Gastroesophageal sphincter (tissue), 4 donors: Measurements from ENCODE around the gene FBXO8. TPM values are rescaled to one million over a fixed set of nuclear protein-coding genes. Genes with fewer than 3 reads are reported as not detected.

Experiments
- ATAC-seq: fragments of 150-250 bp; one replicate; pipeline ENCODE4 v1.9.1; 2016; ENCODE audit warnings: mild to moderate bottlenecking, moderate library complexity
- H3K27ac ChIP-seq, 4 donors: fragments of 200-600 bp; sonication (generic) in 3 of 4; 1 replicate in 3 of 4; 2 replicates in 1 of 4; pipeline ENCODE4 v1.5.1; 2016 to 2019
- H3K27me3 ChIP-seq: fragments of 200-600 bp; sonication (generic); one replicate; pipeline ENCODE4 v1.5.1; 2019
- H3K36me3 ChIP-seq, 2 donors: fragments of 200-600 bp; sonication (generic); one replicate each; pipeline ENCODE4 v1.5.1; 2019; ENCODE audit warnings: control low read depth in 1 of 2
- H3K4me1 ChIP-seq, 3 donors: fragments of 200-600 bp; sonication (generic); 1 replicate in 2 of 3; 2 replicates in 1 of 3; pipeline ENCODE4 v1.5.1; 2016 to 2019; ENCODE audit warnings: control low read depth in 2 of 3
- H3K4me3 ChIP-seq, 2 donors: fragments of 200-600 bp; sonication (generic); one replicate each; pipeline ENCODE4 v1.5.1; 2019; ENCODE audit warnings: mild to moderate bottlenecking in 1 of 2, moderate library complexity in 1 of 2
- H3K9me3 ChIP-seq, 3 donors: fragments of 200-600 bp; sonication (generic); one replicate each; pipeline ENCODE4 v1.5.1; 2017 to 2019; ENCODE audit warnings: control low read depth in 2 of 3
- EP300 ChIP-seq: sonication (generic); formaldehyde crosslinking; IDR thresholded peaks from one replicate; pipeline ENCODE4 v1.6.1; 2017; ENCODE audit warnings: antibody characterized with exemption, mild to moderate bottlenecking
- POLR2A ChIP-seq, 2 donors: fragments of 450-650 bp; IDR thresholded peaks; one replicate each; pipeline ENCODE4 v1.6.1; 2017; ENCODE audit warnings: antibody characterized with exemption in 2 of 2, mild to moderate bottlenecking in 2 of 2, moderate library complexity in 1 of 2
- POLR2AphosphoS5 ChIP-seq: sonication (generic); formaldehyde crosslinking; IDR thresholded peaks from one replicate; pipeline ENCODE4 v1.6.1; 2017; ENCODE audit warnings: antibody characterized with exemption
- WGBS, 2 donors: methylation state at CpG; one replicate each; pipeline ENCODE4 v1.1.5; 2018; ENCODE audit warnings: low coverage in 1 of 2; 5-methylcytosine and 5-hydroxymethylcytosine counted together
- total RNA-seq, 4 donors: library from RNA; depleted of rRNA; stranded (reverse); fragments of >200 nt; gene quantifications; one replicate each; pipeline ENCODE4 v1.1.0, GENCODE V29; 2016
- TF ChIP-seq, protein P1 (sequence below), 4 experiments: fragments of 200-600 bp in 2 of 4; fragments of 450-650 bp in 2 of 4; sonication (generic) in 1 of 4; IDR thresholded peaks; one replicate each; pipeline ENCODE4 v1.5.1; 2017 to 2019; ENCODE audit warnings: antibody characterized with exemption in 4 of 4, mild to moderate bottlenecking in 2 of 4, moderate library complexity in 2 of 4

The FBXO8 gene
- total RNA-seq, 4 donors from 2014 or later, result 39.0 to 64.7 (median 58.8) TPM

DNA sequence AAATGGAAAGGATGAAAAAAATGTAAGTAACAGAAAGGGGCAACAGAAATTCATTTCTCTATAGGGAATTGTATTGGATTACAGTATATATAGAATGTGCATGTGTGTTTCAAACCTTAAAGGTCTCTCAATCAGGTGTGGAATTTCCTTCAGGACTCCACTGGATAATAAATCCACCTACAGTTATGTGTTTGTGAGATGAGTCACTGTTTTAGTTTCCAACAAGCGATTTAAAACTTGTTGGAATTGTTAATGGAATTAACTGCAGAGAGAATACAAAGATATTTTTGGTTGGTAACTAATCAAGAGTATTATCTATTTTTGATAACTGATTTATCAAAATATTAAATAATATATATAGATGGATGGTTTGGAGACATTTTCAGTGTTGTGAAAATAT is 33.1 kb upstream of the FBXO8 start:
- H3K4me3 ChIP-seq, result no peak overlapping the region
- no peak for TF ChIP-seq EP300
- H3K4me1 ChIP-seq, result no peaks in the 10 kb centered on the region
- no peak for ATAC-seq
- no peak overlapping the region for H3K27ac ChIP-seq
- no peaks in the 10 kb centered on the region for H3K9me3 ChIP-seq
- 11 to 63% methylated on average over 1 of the region's 1 CpG for WGBS, 2 donors
- peaks cover 0 to 43% of the 10 kb centered on the region in 2 donors for H3K36me3 ChIP-seq
- H3K27me3 ChIP-seq, result no peaks in the 10 kb centered on the region

DNA sequence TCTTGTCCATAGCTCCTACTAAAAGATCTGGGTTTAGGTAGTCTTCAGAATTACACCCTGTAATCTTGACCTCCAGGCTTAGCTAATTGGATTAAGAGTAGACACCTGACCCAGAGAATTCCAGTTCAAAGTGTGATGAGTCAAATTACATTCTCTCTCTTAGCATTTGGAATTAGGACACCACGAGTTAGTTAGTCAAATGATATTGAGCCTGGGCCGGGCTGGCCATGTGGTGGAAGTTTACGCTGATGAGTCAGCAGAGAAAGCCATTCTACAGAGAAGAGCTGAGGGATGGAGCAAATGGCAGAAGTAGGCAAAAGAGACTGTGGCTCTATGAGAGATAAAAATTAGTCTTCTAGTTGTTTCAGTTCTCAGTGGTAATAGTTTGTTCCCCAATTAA is 31.3 kb upstream of the FBXO8 start:
- TF ChIP-seq POLR2AphosphoS5 (no peak), POLR2A (IDR thresholded peaks at IDR 0.05) (no peak), EP300 (no peak)
- TF ChIP-seq, protein P1, sequence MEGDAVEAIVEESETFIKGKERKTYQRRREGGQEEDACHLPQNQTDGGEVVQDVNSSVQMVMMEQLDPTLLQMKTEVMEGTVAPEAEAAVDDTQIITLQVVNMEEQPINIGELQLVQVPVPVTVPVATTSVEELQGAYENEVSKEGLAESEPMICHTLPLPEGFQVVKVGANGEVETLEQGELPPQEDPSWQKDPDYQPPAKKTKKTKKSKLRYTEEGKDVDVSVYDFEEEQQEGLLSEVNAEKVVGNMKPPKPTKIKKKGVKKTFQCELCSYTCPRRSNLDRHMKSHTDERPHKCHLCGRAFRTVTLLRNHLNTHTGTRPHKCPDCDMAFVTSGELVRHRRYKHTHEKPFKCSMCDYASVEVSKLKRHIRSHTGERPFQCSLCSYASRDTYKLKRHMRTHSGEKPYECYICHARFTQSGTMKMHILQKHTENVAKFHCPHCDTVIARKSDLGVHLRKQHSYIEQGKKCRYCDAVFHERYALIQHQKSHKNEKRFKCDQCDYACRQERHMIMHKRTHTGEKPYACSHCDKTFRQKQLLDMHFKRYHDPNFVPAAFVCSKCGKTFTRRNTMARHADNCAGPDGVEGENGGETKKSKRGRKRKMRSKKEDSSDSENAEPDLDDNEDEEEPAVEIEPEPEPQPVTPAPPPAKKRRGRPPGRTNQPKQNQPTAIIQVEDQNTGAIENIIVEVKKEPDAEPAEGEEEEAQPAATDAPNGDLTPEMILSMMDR (IDR thresholded peaks at IDR 0.05), result no peak
- no peak for ATAC-seq
- H3K9me3 ChIP-seq, result no peaks in the 10 kb centered on the region
- no peak overlapping the region for H3K27ac ChIP-seq
- peaks cover 0 to 54% of the 10 kb centered on the region in 2 donors for H3K36me3 ChIP-seq
- H3K4me3 ChIP-seq, result no peak overlapping the region
- no peaks in the 10 kb centered on the region for H3K27me3 ChIP-seq
- WGBS, 2 donors, result 71 to 77% methylated on average over 3 of the region's 3 CpGs
- no peaks in the 10 kb centered on the region for H3K4me1 ChIP-seq

DNA sequence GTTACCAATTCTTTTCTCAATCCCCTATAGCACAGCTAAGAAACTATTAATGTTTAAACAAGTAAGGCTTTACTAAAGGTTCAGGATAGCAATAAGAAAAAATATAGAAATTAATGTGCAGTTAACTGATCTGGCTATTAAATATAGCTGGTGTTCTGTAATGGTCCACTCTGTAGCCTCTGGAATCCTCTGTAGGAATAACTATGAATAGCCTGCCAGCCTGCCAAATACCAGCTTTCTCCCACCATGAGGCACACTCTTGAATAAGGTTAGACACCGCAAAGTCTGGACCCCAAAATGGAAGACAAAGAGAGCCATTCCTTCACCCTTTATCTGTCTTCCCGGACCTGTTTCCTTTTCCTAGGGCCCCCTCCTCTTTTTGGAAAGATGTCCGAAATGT is 30.8 kb upstream of the FBXO8 start:
- no peak for ATAC-seq
- no peaks in the 10 kb centered on the region for H3K9me3 ChIP-seq
- H3K27ac ChIP-seq, result no peak overlapping the region
- TF ChIP-seq POLR2AphosphoS5, result no peak
- TF ChIP-seq, protein P1 (IDR thresholded peaks at IDR 0.05), result no peak
- TF ChIP-seq POLR2A (IDR thresholded peaks at IDR 0.05), result no peak
- no peak for TF ChIP-seq EP300
- H3K4me3 ChIP-seq, result no peak overlapping the region
- peaks cover 0 to 58% of the 10 kb centered on the region in 2 donors for H3K36me3 ChIP-seq
- no peaks in the 10 kb centered on the region for H3K4me1 ChIP-seq
- WGBS, 2 donors, result 92 to 97% methylated on average over 2 to 3 of the region's 3 CpGs
- no peaks in the 10 kb centered on the region for H3K27me3 ChIP-seq

DNA sequence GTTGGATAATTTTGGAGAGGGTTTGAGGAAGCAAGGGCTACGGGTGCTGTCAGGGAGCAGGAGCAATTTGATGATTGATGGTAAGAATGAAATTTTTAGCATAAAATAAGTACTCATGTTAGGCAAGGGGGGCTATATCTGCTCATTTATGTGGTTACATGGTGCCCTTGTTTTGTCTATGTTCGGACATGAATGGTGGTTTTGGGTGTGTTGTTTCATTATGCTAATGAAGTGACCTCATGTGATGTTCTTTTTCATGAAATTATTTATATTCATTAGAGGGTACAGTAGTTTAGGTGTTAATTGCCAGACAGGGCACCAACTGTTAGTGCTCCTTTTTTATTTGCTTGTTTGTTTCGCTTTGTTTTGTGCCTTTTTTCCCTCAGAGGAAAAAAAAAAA is 29.5 kb upstream of the FBXO8 start:
- Histone ChIP-seq H3K27ac (no peak overlapping the region), H3K4me3 (no peak overlapping the region), H3K36me3 (peaks cover 0 to 66% of the 10 kb centered on the region in 2 donors), H3K27me3 (no peaks in the 10 kb centered on the region), H3K4me1 (no peaks in the 10 kb centered on the region), H3K9me3 (no peaks in the 10 kb centered on the region)
- ATAC-seq, result no peak
- 90 to 93% methylated on average over 2 to 3 of the region's 3 CpGs for WGBS, 2 donors
- TF ChIP-seq POLR2A (IDR thresholded peaks at IDR 0.05) (no peak), EP300 (no peak), POLR2AphosphoS5 (no peak)
- TF ChIP-seq, protein P1 (IDR thresholded peaks at IDR 0.05), result no peak

DNA sequence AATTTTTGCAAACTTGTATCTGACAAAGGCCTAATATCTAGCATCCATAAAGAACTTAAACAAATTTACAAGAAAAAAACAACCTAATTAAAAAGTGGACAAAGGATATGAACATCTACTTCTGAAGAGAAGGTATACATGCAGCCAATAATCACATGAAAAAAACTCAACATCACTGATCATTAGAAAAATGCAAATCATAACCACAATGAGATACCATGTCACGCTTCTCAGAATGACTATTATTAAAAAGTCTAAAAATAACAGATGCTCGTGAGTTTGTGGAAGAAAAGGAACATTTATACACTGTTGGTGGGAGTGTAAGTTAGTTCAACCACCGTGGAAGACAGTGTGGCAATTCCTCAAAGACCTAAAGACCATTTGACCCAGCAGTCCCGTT is 24.2 kb upstream of the FBXO8 start:
- no peak for TF ChIP-seq EP300
- TF ChIP-seq, protein P1 (IDR thresholded peaks at IDR 0.05), result no peak
- TF ChIP-seq POLR2AphosphoS5, result no peak
- no peak for TF ChIP-seq POLR2A (IDR thresholded peaks at IDR 0.05)
- peaks cover 0 to 93% of the 10 kb centered on the region in 2 donors for H3K36me3 ChIP-seq
- ATAC-seq, result no peak
- no peaks in the 10 kb centered on the region for H3K4me1 ChIP-seq
- H3K27ac ChIP-seq, result no peak overlapping the region
- H3K9me3 ChIP-seq, result no peaks in the 10 kb centered on the region
- WGBS, 2 donors, result 94 to 95% methylated on average over 4 of the region's 4 CpGs
- no peaks in the 10 kb centered on the region for H3K27me3 ChIP-seq
- H3K4me3 ChIP-seq, result no peak overlapping the region
